Activated CD4-positive, alpha-beta memory T cell treated with anti-CD3 and anti-CD28 coated beads for 36 hours (primary cell): ENCODE data around the gene ZNF416. TPM values are rescaled to one million over a fixed set of nuclear protein-coding genes. Genes with fewer than 3 reads are reported as not detected.

Source experiments
- CTCF ChIA-PET: fragments of 350-600 bp; sonication (Branson Sonifier 250); formaldehyde crosslinking; loops from one replicate; lab custom pipeline; 2021; ENCODE audit warnings: antibody characterized with exemption, inconsistent platforms; lab: Charles Lee
- POLR2A ChIA-PET: fragments of 350-600 bp; sonication (Branson Sonifier 250); formaldehyde crosslinking; loops from one replicate; lab custom pipeline; 2021; ENCODE audit warnings: antibody characterized with exemption; lab: Charles Lee
- DNase-seq: peaks from one replicate; pipeline ENCODE4 v3.0.0-alpha.2; 2020
- H3K27ac Mint-ChIP-seq: one replicate; pipeline ENCODE4 v1.8.0; 2021; ENCODE audit warnings: mixed read lengths
- H3K27me3 Mint-ChIP-seq: one replicate; pipeline ENCODE4 v1.8.0; 2021; ENCODE audit warnings: mixed read lengths
- H3K36me3 Mint-ChIP-seq: one replicate; pipeline ENCODE4 v1.8.0; 2021; ENCODE audit warnings: mixed read lengths
- H3K4me1 Mint-ChIP-seq: one replicate; pipeline ENCODE4 v1.8.0; 2021; ENCODE audit warnings: low read depth, mixed read lengths
- H3K4me3 Mint-ChIP-seq: one replicate; pipeline ENCODE4 v1.8.0; 2021; ENCODE audit warnings: mild to moderate bottlenecking, mixed read lengths
- H3K9me3 Mint-ChIP-seq: one replicate; pipeline ENCODE4 v1.8.0; 2021; ENCODE audit warnings: mixed read lengths
- intact Hi-C: fragments of 100-400 bp; cut with micrococcal nuclease; formaldehyde crosslinking; loops from one replicate; pipeline ENCODE4 v1.15.1; 2023
- total RNA-seq, 2 experiments: library from RNA; stranded (reverse); gene quantifications; one replicate each; pipeline ENCODE4 v1.2.3, GENCODE V29; 2021

The ZNF416 gene
- total RNA-seq: 1 to 10 TPM; 2.2 to 2.4 TPM

DNA sequence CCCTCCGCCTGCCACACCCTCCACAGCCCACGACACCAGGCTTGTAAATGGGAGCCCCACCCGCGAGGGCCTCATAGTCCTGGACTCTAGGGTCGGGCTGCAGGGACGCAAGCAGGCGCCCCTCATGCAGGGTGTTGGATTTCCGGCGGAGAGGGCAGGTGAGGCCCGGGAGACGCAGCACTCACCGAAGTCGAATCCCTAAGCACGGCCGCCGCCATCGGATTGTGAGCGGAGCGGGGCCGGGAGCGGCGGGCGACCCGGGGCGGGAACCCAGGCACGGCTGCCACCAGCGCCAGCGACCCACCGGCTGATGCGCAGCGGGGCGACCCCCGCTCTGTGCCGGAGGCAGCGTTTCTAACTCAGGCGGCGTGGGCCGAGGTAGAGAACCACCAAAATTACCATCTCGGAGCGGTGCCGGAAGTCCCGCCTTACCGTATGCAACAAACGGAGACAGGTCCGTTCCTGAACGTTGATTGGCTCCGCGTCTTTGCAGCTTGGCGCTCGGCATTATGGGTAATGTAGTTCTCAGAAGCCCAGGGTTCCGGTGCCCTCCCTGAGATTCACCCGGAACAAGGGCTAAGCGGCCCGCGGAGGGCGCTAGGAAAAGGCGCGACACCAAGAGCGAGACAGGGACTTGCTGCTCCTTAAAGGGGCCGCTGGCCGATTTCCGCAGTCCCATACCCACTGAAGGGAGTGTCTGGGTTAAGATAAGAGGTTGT lies at the start of gene ZNF416:
TSS of gene ZNF416 (minus strand) at position 425 of the 719 bp plus-strand sequence. CDS start at position 218, 207 bp downstream.
- intact Hi-C loops: loop anchor here (1.0 to 10.0 kb wide), 10 partner anchors 20 to 574 kb away; partner anchors contain the start of genes ZNF134, ZNF211, ZNF329 and ZNF417
- CTCF ChIA-PET: no interaction called here
- H3K27me3 Mint-ChIP-seq: no peaks in the 10 kb centered on the region
- H3K4me3 Mint-ChIP-seq: peak within 1 kb of the TSS; percentile 76
- peak within 1 kb of the TSS; percentile 75 for H3K27ac Mint-ChIP-seq
- peaks cover 48% of the 10 kb centered on the region for H3K36me3 Mint-ChIP-seq
- H3K9me3 Mint-ChIP-seq: peaks cover 65% of the 10 kb centered on the region
- POLR2A ChIA-PET: no interaction called here
- DNase-seq: peak; percentile 97
- peaks cover 18% of the 10 kb centered on the region for H3K4me1 Mint-ChIP-seq

DNA sequence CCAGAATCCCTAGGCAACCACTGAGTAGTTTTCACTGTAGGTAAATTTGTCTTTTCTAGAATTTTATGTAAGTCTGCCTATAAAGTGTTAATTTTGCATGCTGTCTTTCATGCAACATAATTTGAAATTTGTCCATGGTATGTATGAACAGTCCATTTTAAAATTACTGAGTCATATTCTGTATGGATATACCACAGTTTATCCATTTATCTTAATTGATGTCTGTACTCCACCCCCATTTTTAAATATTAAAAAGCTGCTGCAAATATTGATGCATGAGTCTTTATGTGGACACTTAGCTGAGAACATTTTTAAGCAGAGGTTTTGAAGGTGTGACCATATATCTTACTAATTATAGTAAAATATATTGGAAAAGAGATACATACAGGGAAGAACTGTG lies 44.4 kb upstream of the ZNF416 start:
- Mint-ChIP-seq H3K27me3 (no peaks in the 10 kb centered on the region), H3K27ac (no peak overlapping the region), H3K36me3 (peaks cover 65% of the 10 kb centered on the region), H3K9me3 (peaks cover 90% of the 10 kb centered on the region), H3K4me3 (no peak overlapping the region), H3K4me1 (no peaks in the 10 kb centered on the region)
- CTCF ChIA-PET: no interaction called here
- DNase-seq: no peak
- POLR2A ChIA-PET: no interaction called here
- intact Hi-C loops: no loop called here

DNA sequence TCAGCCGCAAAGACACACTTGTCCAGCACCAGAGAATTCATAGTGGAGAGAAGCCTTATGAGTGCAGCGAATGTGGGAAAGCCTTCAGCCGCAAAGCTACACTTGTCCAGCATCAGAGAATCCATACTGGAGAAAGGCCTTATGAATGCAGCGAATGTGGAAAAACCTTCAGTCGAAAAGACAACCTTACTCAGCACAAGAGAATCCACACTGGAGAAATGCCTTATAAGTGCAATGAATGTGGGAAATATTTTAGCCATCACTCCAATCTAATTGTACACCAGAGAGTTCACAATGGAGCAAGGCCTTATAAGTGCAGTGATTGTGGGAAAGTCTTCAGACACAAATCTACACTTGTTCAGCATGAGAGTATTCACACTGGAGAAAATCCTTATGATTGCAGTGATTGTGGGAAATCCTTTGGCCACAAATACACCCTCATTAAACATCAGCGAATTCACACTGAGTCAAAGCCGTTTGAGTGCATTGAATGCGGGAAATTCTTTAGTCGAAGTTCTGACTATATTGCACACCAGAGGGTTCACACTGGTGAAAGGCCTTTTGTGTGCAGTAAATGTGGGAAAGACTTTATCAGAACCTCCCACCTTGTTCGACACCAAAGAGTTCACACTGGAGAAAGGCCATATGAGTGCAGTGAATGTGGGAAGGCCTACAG lies 42.1 kb upstream of the ZNF416 start:
- H3K4me3 Mint-ChIP-seq: no peak overlapping the region
- peaks cover 96% of the 10 kb centered on the region for H3K9me3 Mint-ChIP-seq
- ChIA-PET CTCF (no interaction called here), POLR2A (no interaction called here)
- no peak for DNase-seq
- H3K36me3 Mint-ChIP-seq: peaks cover 88% of the 10 kb centered on the region
- no peaks in the 10 kb centered on the region for H3K27me3 Mint-ChIP-seq
- no peak overlapping the region for H3K27ac Mint-ChIP-seq
- intact Hi-C loops: no loop called here
- peaks cover 5% of the 10 kb centered on the region for H3K4me1 Mint-ChIP-seq

GRCh38 chr19:57615346-57615745 lies 36.6 kb upstream of the ZNF416 start:
- intact Hi-C loops: no loop called here
- POLR2A ChIA-PET: no interaction called here
- CTCF ChIA-PET: no interaction called here

GRCh38 chr19:57613941-57614743 lies 35.4 kb upstream of the ZNF416 start, which contains the start of gene ZNF134:
Gene ZNF134 (plus strand): TSS chr19:57614242. CDS start chr19:57619469, 5,227 bp downstream.
- Mint-ChIP-seq H3K4me3 (peak within 1 kb of the TSS; percentile 89), H3K4me1 (peaks cover 19% of the 10 kb centered on the region), H3K36me3 (peaks cover 58% of the 10 kb centered on the region), H3K27ac (peak within 1 kb of the TSS; percentile 67), H3K9me3 (peaks cover 76% of the 10 kb centered on the region), H3K27me3 (no peaks in the 10 kb centered on the region)
- ChIA-PET CTCF (interaction anchor here (0.6 to 1.4 kb wide), 2 partner anchors 16 to 19 kb away, joined by 3 to 4 read pairs; partner anchors contain the start of gene ZNF211), POLR2A (interaction anchor here (1.4 kb wide), 1 partner anchor 19 kb away, joined by 6 read pairs; the partner anchor contains the start of gene ZNF211)
- DNase-seq: peak; percentile 93
- intact Hi-C loops: loop anchor here (1.0 to 5.0 kb wide), 3 partner anchors 15 to 37 kb away; partner anchors contain the start of genes ZNF211, ZNF416 and ZNF530

More at GRCh38 chr19:57615346-57615745, 36.6 kb upstream of the ZNF416 start:
- Mint-ChIP-seq H3K4me3 (peak overlapping the region; percentile 89), H3K36me3 (peaks cover 66% of the 10 kb centered on the region), H3K4me1 (peaks cover 19% of the 10 kb centered on the region), H3K9me3 (peaks cover 82% of the 10 kb centered on the region), H3K27me3 (no peaks in the 10 kb centered on the region), H3K27ac (no peak overlapping the region)
- no peak for DNase-seq

- POLR2A ChIA-PET: no interaction called here
- H3K4me3 Mint-ChIP-seq: no peak overlapping the region
- no peaks in the 10 kb centered on the region for H3K27me3 Mint-ChIP-seq
- H3K36me3 Mint-ChIP-seq: peaks cover 56% of the 10 kb centered on the region
- no peak for DNase-seq
- CTCF ChIA-PET: no interaction called here
- H3K27ac Mint-ChIP-seq: no peak overlapping the region
- H3K4me1 Mint-ChIP-seq: peaks cover 14% of the 10 kb centered on the region
- peaks cover 70% of the 10 kb centered on the region for H3K9me3 Mint-ChIP-seq
- intact Hi-C loops: loop anchor here (5.0 kb wide), 1 partner anchor 34 kb away; the partner anchor contains the start of gene ZNF416
Observed at GRCh38 chr19:57611113-57611512, 32.4 kb upstream of the ZNF416 start.

GRCh38 chr19:57606931-57607330 lies 28.2 kb upstream of the ZNF416 start:
- no peaks in the 10 kb centered on the region for H3K27me3 Mint-ChIP-seq
- ChIA-PET POLR2A (no interaction called here), CTCF (no interaction called here)
- H3K4me1 Mint-ChIP-seq: no peaks in the 10 kb centered on the region
- no peak for DNase-seq
- H3K4me3 Mint-ChIP-seq: no peak overlapping the region
- H3K27ac Mint-ChIP-seq: no peak overlapping the region
- peaks cover 84% of the 10 kb centered on the region for H3K9me3 Mint-ChIP-seq
- intact Hi-C loops: no loop called here
- H3K36me3 Mint-ChIP-seq: peaks cover 71% of the 10 kb centered on the region

GRCh38 chr19:57599761-57600383 lies 21.2 kb upstream of the ZNF416 start, which contains the start of gene ZNF530:
Gene ZNF530 (plus strand): TSS chr19:57599885. CDS start chr19:57604346, 4,461 bp downstream.
- ChIA-PET CTCF (no interaction called here), POLR2A (interaction anchor here (0.7 kb wide), 1 partner anchor 33 kb away, joined by 3 read pairs; the partner anchor contains the start of gene ZNF211)
- DNase-seq: peak; percentile 93
- intact Hi-C loops: loop anchor here (1.0 kb wide), 3 partner anchors 14 to 33 kb away; partner anchors contain the start of genes ZNF134, ZNF211 and ZNF416
- Mint-ChIP-seq H3K36me3 (peaks cover 43% of the 10 kb centered on the region), H3K27me3 (no peaks in the 10 kb centered on the region), H3K9me3 (peaks cover 45% of the 10 kb centered on the region), H3K4me1 (peaks cover 21% of the 10 kb centered on the region), H3K4me3 (peak within 1 kb of the TSS; percentile 81), H3K27ac (no peak within 1 kb of the TSS)

GRCh38 chr19:57599377-57599760 lies 20.7 kb upstream of the ZNF416 start:
- Mint-ChIP-seq H3K9me3 (peaks cover 42% of the 10 kb centered on the region), H3K27me3 (no peaks in the 10 kb centered on the region), H3K4me1 (peaks cover 21% of the 10 kb centered on the region), H3K4me3 (peak overlapping the region; percentile 81), H3K36me3 (peaks cover 38% of the 10 kb centered on the region), H3K27ac (no peak overlapping the region)
- intact Hi-C loops: loop anchor here (1.0 kb wide), 3 partner anchors 15 to 34 kb away; partner anchors contain the start of genes ZNF134, ZNF211 and ZNF416
- no peak for DNase-seq
- ChIA-PET CTCF (no interaction called here), POLR2A (no interaction called here)

DNA sequence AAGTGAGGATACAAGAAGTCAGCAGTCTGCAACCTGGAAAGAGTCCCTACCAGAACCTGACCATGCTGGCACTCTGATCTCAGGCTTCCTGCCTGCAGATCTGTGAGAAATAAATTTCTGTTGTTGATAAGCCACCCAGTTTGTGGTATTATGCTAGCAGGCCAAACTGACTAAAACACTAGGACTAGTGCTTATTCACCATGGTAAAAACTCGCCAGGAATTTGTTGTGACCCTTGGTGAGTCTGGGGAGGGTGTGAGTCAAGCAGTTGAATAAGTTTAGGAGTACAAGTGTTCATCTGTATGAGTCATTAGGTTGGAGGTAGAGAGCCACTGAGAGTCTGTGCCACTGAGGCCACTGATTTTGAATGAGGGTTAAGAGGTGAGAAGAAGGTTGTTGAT lies 8.8 kb upstream of the ZNF416 start:
- intact Hi-C loops: no loop called here
- Mint-ChIP-seq H3K4me3 (no peak overlapping the region), H3K4me1 (peaks cover 17% of the 10 kb centered on the region), H3K36me3 (peaks cover 84% of the 10 kb centered on the region), H3K27ac (no peak overlapping the region), H3K27me3 (no peaks in the 10 kb centered on the region), H3K9me3 (peaks cover 84% of the 10 kb centered on the region)
- no peak for DNase-seq
- ChIA-PET CTCF (no interaction called here), POLR2A (no interaction called here)
